HCT116 (cell line): ENCODE measurements around the gene CYP11A1.

Source experiments
- CTCF ChIP-seq, 3 experiments: fragments of 200-600 bp in 1 of 3; sonication (generic) in 1 of 3; IDR thresholded peaks in 2 of 3; conservative IDR thresholded peaks in 1 of 3; 2 replicates each; pipeline ENCODE4 v1.5.1; 2012 to 2017; ENCODE audit warnings: low read depth in 2 of 3, low read length in 2 of 3, antibody characterized with exemption in 1 of 3, borderline replicate concordance in 1 of 3, control low read depth in 1 of 3, mild to moderate bottlenecking in 1 of 3, mixed read lengths in 1 of 3, mixed run types in 1 of 3, moderate library complexity in 1 of 3; ENCODE audit not compliant: insufficient read depth in 1 of 3
- EZH2 ChIP-seq: fragments of 200-600 bp; sonication (generic); IDR thresholded peaks from 2 replicates; pipeline ENCODE4 v1.6.1; 2017; ENCODE audit warnings: antibody characterized with exemption, mixed run types

GRCh38 chr15:74386496-74387140, 19.2 kb upstream of the CYP11A1 start:
- TF ChIP-seq CTCF (IDR thresholded peaks at IDR 0.05 in 2 of 3, conservative IDR thresholded peaks at IDR 0.05 in 1 of 3; ENCODE audit: borderline replicate concordance in 1 of 3, insufficient read depth in 1 of 3, low read depth in 2 of 3, low read length in 2 of 3) (no peak), EZH2 (no peak)
